H9 (cell line): Measurements from ENCODE around the gene NLN. TPM values are rescaled to one million over a fixed set of nuclear protein-coding genes. Genes with fewer than 3 reads are reported as not detected.

Experiments
- DNase-seq: peaks from one replicate; pipeline ENCODE4 v3.0.0-alpha.2; 2017
- H2AFZ ChIP-seq: one replicate; pipeline ENCODE4 v1.6.1; 2013; ENCODE audit warnings: mild to moderate bottlenecking, low read length, control low read depth, moderate library complexity
- H2AK5ac ChIP-seq: 2 replicates; pipeline ENCODE4 v1.6.1; 2013; ENCODE audit warnings: low read length, control low read depth, mixed read lengths; ENCODE audit not compliant: insufficient read length
- H2BK120ac ChIP-seq: one replicate; pipeline ENCODE4 v1.6.1; 2013; ENCODE audit warnings: low read depth, mild to moderate bottlenecking, low read length, control low read depth, inconsistent platforms; ENCODE audit not compliant: poor library complexity, severe bottlenecking
- H2BK12ac ChIP-seq: 2 replicates; pipeline ENCODE4 v1.6.1; 2013; ENCODE audit warnings: low read length, control low read depth, mixed read lengths, low read depth; ENCODE audit not compliant: insufficient read length
- H2BK15ac ChIP-seq: 2 replicates; pipeline ENCODE4 v1.6.1; 2013; ENCODE audit warnings: low read depth, low read length, control low read depth
- H2BK20ac ChIP-seq: one replicate; pipeline ENCODE4 v1.6.1; 2013; ENCODE audit warnings: low read depth, mild to moderate bottlenecking, low read length, control low read depth, inconsistent platforms; ENCODE audit not compliant: poor library complexity, severe bottlenecking
- H2BK5ac ChIP-seq: 2 replicates; pipeline ENCODE4 v1.6.1; 2013; ENCODE audit warnings: low read length, control low read depth, mixed read lengths; ENCODE audit not compliant: insufficient read length
- H3K14ac ChIP-seq: 2 replicates; pipeline ENCODE4 v1.6.1; 2013; ENCODE audit warnings: low read length, control low read depth; ENCODE audit not compliant: insufficient read depth
- H3K18ac ChIP-seq: 2 replicates; pipeline ENCODE4 v1.6.1; 2013; ENCODE audit warnings: low read depth, mild to moderate bottlenecking, mixed read lengths, low read length, control low read depth; ENCODE audit not compliant: insufficient read length
- H3K23ac ChIP-seq: 2 replicates; pipeline ENCODE4 v1.6.1; 2013; ENCODE audit warnings: low read length, control low read depth, mixed read lengths, low read depth; ENCODE audit not compliant: insufficient read length
- H3K23me2 ChIP-seq: 2 replicates; pipeline ENCODE4 v1.6.1; 2013; ENCODE audit warnings: low read depth, mild to moderate bottlenecking, mixed read lengths, low read length, control low read depth; ENCODE audit not compliant: insufficient read length, poor library complexity, severe bottlenecking
- H3K27ac ChIP-seq: 2 replicates; pipeline ENCODE4 v1.5.1; 2013; ENCODE audit warnings: low read length, control low read depth, mixed read lengths, low read depth; ENCODE audit not compliant: insufficient read length
- H3K27me3 ChIP-seq: 2 replicates; pipeline ENCODE4 v1.6.1; 2013; ENCODE audit warnings: low read length, control low read depth, inconsistent platforms; ENCODE audit not compliant: insufficient read depth
- H3K4ac ChIP-seq: 2 replicates; pipeline ENCODE4 v1.6.1; 2013; ENCODE audit warnings: low read depth, mild to moderate bottlenecking, control low read depth, inconsistent platforms, low read length, moderate library complexity
- H3K4me1 ChIP-seq: 2 replicates; pipeline ENCODE4 v1.6.1; 2013; ENCODE audit warnings: low read length, control low read depth, inconsistent platforms; ENCODE audit not compliant: insufficient read depth
- H3K4me2 ChIP-seq: 2 replicates; pipeline ENCODE4 v1.6.1; 2013; ENCODE audit warnings: low read length, control low read depth, mixed read lengths; ENCODE audit not compliant: insufficient read length, insufficient read depth
- H3K56ac ChIP-seq: 2 replicates; pipeline ENCODE4 v1.6.1; 2013; ENCODE audit warnings: low read depth, mild to moderate bottlenecking, mixed read lengths, low read length, control low read depth; ENCODE audit not compliant: insufficient read length
- H3K79me1 ChIP-seq: 2 replicates; pipeline ENCODE4 v1.6.1; 2013; ENCODE audit warnings: low read depth, mild to moderate bottlenecking, moderate library complexity, low read length, control low read depth, inconsistent platforms; ENCODE audit not compliant: insufficient read depth, poor library complexity, severe bottlenecking
- H3K79me2 ChIP-seq: 2 replicates; pipeline ENCODE4 v1.6.1; 2013; ENCODE audit warnings: low read length, control low read depth, inconsistent platforms; ENCODE audit not compliant: insufficient read depth
- H3K9ac ChIP-seq: 2 replicates; pipeline ENCODE4 v1.6.1; 2013; ENCODE audit warnings: low read length, control low read depth, mixed read lengths; ENCODE audit not compliant: insufficient read length; ENCODE audit errors: extremely low read depth
- H3K9me3 ChIP-seq: one replicate; pipeline ENCODE4 v1.6.1; 2013; ENCODE audit warnings: low read depth, low read length, inconsistent platforms; ENCODE audit not compliant: control insufficient read depth
- H3T11ph ChIP-seq: one replicate; pipeline ENCODE4 v1.6.1; 2013; ENCODE audit warnings: mild to moderate bottlenecking, low read length, control low read depth, inconsistent platforms
- H4K20me1 ChIP-seq: one replicate; pipeline ENCODE4 v1.6.1; 2013; ENCODE audit not compliant: control insufficient read depth, insufficient read length, insufficient read depth
- H4K5ac ChIP-seq: 2 replicates; pipeline ENCODE4 v1.6.1; 2013; ENCODE audit warnings: low read depth, mild to moderate bottlenecking, mixed read lengths, low read length, control low read depth; ENCODE audit not compliant: insufficient read length
- H4K8ac ChIP-seq: replicated peaks from 2 replicates; pipeline ENCODE4 v1.6.1; 2013; ENCODE audit warnings: low read length, control low read depth, mixed read lengths, low read depth; ENCODE audit not compliant: insufficient read length
- H4K91ac ChIP-seq: 2 replicates; pipeline ENCODE4 v1.6.1; 2013; ENCODE audit warnings: low read depth, mild to moderate bottlenecking, moderate library complexity, mixed read lengths, low read length, control low read depth; ENCODE audit not compliant: insufficient read length
- H3K27ac Mint-ChIP-seq, 3 experiments: 2 replicates in 2 of 3; 3 replicates in 1 of 3; pipeline ENCODE4 v1.8.0; 2020 to 2021; ENCODE audit warnings: mixed read lengths in 3 of 3, mild to moderate bottlenecking in 1 of 3, moderate library complexity in 1 of 3
- H3K27me3 Mint-ChIP-seq: 2 replicates; pipeline ENCODE4 v1.8.0; 2021; ENCODE audit warnings: low read depth, mild to moderate bottlenecking, moderate library complexity, mixed read lengths
- H3K36me3 Mint-ChIP-seq, 3 experiments: 2 replicates in 2 of 3; 3 replicates in 1 of 3; pipeline ENCODE4 v1.8.0; 2020 to 2021; ENCODE audit warnings: low read depth in 3 of 3, mixed read lengths in 3 of 3; ENCODE audit not compliant: insufficient read depth in 1 of 3
- H3K4me1 Mint-ChIP-seq, 2 experiments: 2 replicates each; pipeline ENCODE4 v1.8.0; 2020; ENCODE audit warnings: mixed read lengths in 2 of 2
- H3K4me3 Mint-ChIP-seq, 2 experiments: 2 replicates in 1 of 2; 3 replicates in 1 of 2; pipeline ENCODE4 v1.8.0; 2020 to 2021; ENCODE audit warnings: mild to moderate bottlenecking in 2 of 2, mixed read lengths in 2 of 2, moderate library complexity in 1 of 2
- H3K9me3 Mint-ChIP-seq, 2 experiments: 2 replicates in 1 of 2; 3 replicates in 1 of 2; pipeline ENCODE4 v1.8.0; 2020; ENCODE audit warnings: mild to moderate bottlenecking in 2 of 2, mixed read lengths in 2 of 2, moderate library complexity in 1 of 2
- CTCF ChIP-seq: fragments of 200-600 bp; sonication (generic); conservative IDR thresholded peaks from 3 replicates; pipeline ENCODE4 v1.8.0; 2021; ENCODE audit warnings: antibody characterized with exemption, mild to moderate bottlenecking
- WGBS: extraction: QIAGEN DNeasy Blood & Tissue Kit; methylation state at CpG from one replicate; pipeline ENCODE4 v1.1.7; 2013; ENCODE audit warnings: missing lambda C conversion rate, low lambda C conversion rate, mixed read lengths; ENCODE audit not compliant: insufficient read length; ENCODE audit errors: extremely low coverage; 5-methylcytosine and 5-hydroxymethylcytosine counted together
- total RNA-seq: library from RNA; stranded (reverse); gene quantifications from 2 replicates; pipeline ENCODE4 v1.2.1, GENCODE V29; 2021

Gene NLN
- total RNA-seq, 1 experiment from 2014 or later: 137 TPM

- no peaks in the 10 kb centered on the region for H3K79me1 ChIP-seq
- no peak overlapping the region for H3K18ac ChIP-seq
- H3K9ac ChIP-seq: no peak overlapping the region
- no peaks in the 10 kb centered on the region for H3K23me2 ChIP-seq
- H3K4me2 ChIP-seq: no peak overlapping the region
- H4K5ac ChIP-seq: no peak overlapping the region
- Mint-ChIP-seq H3K36me3 (no peaks in the 10 kb centered on the region; a peak in 1 of 7 replicates), H3K9me3 (no peaks in the 10 kb centered on the region), H3K27ac (no peak overlapping the region), H3K27me3 (no peaks in the 10 kb centered on the region), H3K4me1 (no peaks in the 10 kb centered on the region), H3K4me3 (no peak overlapping the region)
- no peak overlapping the region for H2BK12ac ChIP-seq
- no peaks in the 10 kb centered on the region for H3K27me3 ChIP-seq
- WGBS: no CpG with 5 or more reads among the region's 11 CpGs
- no peaks in the 10 kb centered on the region for H4K20me1 ChIP-seq
- no peak overlapping the region for H4K91ac ChIP-seq
- no peak overlapping the region for H2BK15ac ChIP-seq
- H3T11ph ChIP-seq: no peak overlapping the region
- H2BK120ac ChIP-seq: no peak overlapping the region
- H3K23ac ChIP-seq: no peak overlapping the region
- no peak overlapping the region for H2BK20ac ChIP-seq
- no peak overlapping the region for H2BK5ac ChIP-seq
- no peaks in the 10 kb centered on the region for H3K9me3 ChIP-seq
- H3K27ac ChIP-seq: no peak overlapping the region
- H3K4ac ChIP-seq: no peak overlapping the region
- no peak overlapping the region for H2AFZ ChIP-seq
- no peak overlapping the region for H2AK5ac ChIP-seq
- H4K8ac ChIP-seq: no peak overlapping the region
- no peak for TF ChIP-seq CTCF
- no peak overlapping the region for H3K14ac ChIP-seq
- H3K4me1 ChIP-seq: no peaks in the 10 kb centered on the region
- no peak for DNase-seq
- no peak overlapping the region for H3K56ac ChIP-seq
- no peaks in the 10 kb centered on the region for H3K79me2 ChIP-seq
Measured at GRCh38 chr5:65867542-65868195, 145.7 kb downstream of the NLN start.
